GM12878 (cell line): ENCODE results near the gene RERE. TPM values are rescaled to one million over a fixed set of nuclear protein-coding genes. Genes with fewer than 3 reads are reported as not detected.

ENCODE experiments used
- ATAC-seq: fragments of 200-7000 bp; cut with Tn5 transposase; 3 replicates; pipeline ENCODE4 v1.9.1; 2020; ENCODE audit warnings: mild to moderate bottlenecking, moderate library complexity
- BruUV-seq: library from RNA; stranded (reverse); fragments of 400-500 nt; replicated peaks from 2 replicates; lab custom pipeline; 2021; lab: Mats Ljungman, UMichigan
- CTCF ChIA-PET: fragments of 300-600 bp; sonication (Branson Sonifier 250); formaldehyde crosslinking; extraction: SDS; loops from one replicate; lab custom pipeline; 2021; ENCODE audit warnings: inconsistent platforms; lab: Yijun Ruan, JAX
- POLR2A ChIA-PET: fragments of 350-600 bp; formaldehyde crosslinking; extraction: SDS; loops from one replicate; lab custom pipeline; 2021; ENCODE audit warnings: inconsistent platforms; lab: Charles Lee
- RAD21 ChIA-PET: fragments of 300-600 bp; sonication (Branson Sonifier 250); formaldehyde crosslinking; loops from one replicate; lab custom pipeline; 2023; ENCODE audit warnings: antibody characterized with exemption; ENCODE audit not compliant: unreplicated experiment; lab: Charles Lee
- SMC1A ChIA-PET: fragments of 300-600 bp; sonication (Branson Sonifier 250); formaldehyde crosslinking; loops from one replicate; lab custom pipeline; 2023; ENCODE audit not compliant: unreplicated experiment, uncharacterized antibody; lab: Charles Lee
- DNase-seq: peaks from one replicate; pipeline ENCODE4 v3.0.0-alpha.2; 2011; ENCODE audit warnings: low read depth, low spot score
- FAIRE-seq: peaks from 3 replicates; lab custom pipeline; 2011; peaks lifted over from hg19 to GRCh38; lab: Jason Lieb, UNC
- H2AFZ ChIP-seq: 2 replicates; pipeline ENCODE4 v1.6.0; 2011; ENCODE audit warnings: low read depth, low read length, control low read depth; ENCODE audit not compliant: control insufficient read depth
- H3K27ac ChIP-seq: 2 replicates; pipeline ENCODE4 v1.5.1; 2011; ENCODE audit warnings: control low read depth; ENCODE audit not compliant: control insufficient read depth, insufficient read depth
- H3K27me3 ChIP-seq, 2 experiments: replicated peaks in 1 of 2; 2 replicates each; pipeline versions ENCODE4 v1.6.0 to v1.6.1; 2011; ENCODE audit warnings: low read length in 1 of 2; ENCODE audit not compliant: control insufficient read depth in 2 of 2, insufficient read depth in 2 of 2
- H3K36me3 ChIP-seq, 2 experiments: 2 replicates each; pipeline ENCODE4 v1.5.1; 2011; ENCODE audit warnings: low read length in 1 of 2; ENCODE audit not compliant: control insufficient read depth in 2 of 2, insufficient read depth in 2 of 2
- H3K4me1 ChIP-seq: 2 replicates; pipeline ENCODE4 v1.6.1; 2011; ENCODE audit warnings: mild to moderate bottlenecking, low read length, moderate library complexity, mixed read lengths; ENCODE audit not compliant: control insufficient read depth, insufficient read depth
- H3K4me2 ChIP-seq: 2 replicates; pipeline ENCODE4 v1.6.0; 2011; ENCODE audit warnings: control low read depth; ENCODE audit not compliant: control insufficient read depth, insufficient read depth
- H3K4me3 ChIP-seq: fragments of 200-600 bp; sonication (generic); 2 replicates; pipeline ENCODE4 v1.5.1; 2016
- H3K79me2 ChIP-seq: 2 replicates; pipeline ENCODE4 v1.6.0; 2011; ENCODE audit warnings: low read length; ENCODE audit not compliant: control insufficient read depth, insufficient read depth
- H3K9ac ChIP-seq: 2 replicates; pipeline ENCODE4 v1.8.0; 2011; ENCODE audit warnings: low read length, control low read depth, mixed read lengths; ENCODE audit not compliant: control insufficient read depth, insufficient read depth
- H3K9me3 ChIP-seq: replicated peaks from 3 replicates; pipeline ENCODE4 v1.5.1; 2011; ENCODE audit warnings: mild to moderate bottlenecking, low read length; ENCODE audit not compliant: control insufficient read depth, insufficient read depth
- H4K20me1 ChIP-seq: 2 replicates; pipeline ENCODE4 v1.6.0; 2011; ENCODE audit not compliant: control insufficient read depth, insufficient read depth
- FOS ChIP-seq: IDR thresholded peaks from 3 replicates; pipeline ENCODE4 v1.6.1; 2011; ENCODE audit warnings: borderline replicate concordance; ENCODE audit not compliant: insufficient read length; ENCODE audit errors: extremely low read depth
- GATAD2B ChIP-seq: fragments of 450-650 bp; conservative IDR thresholded peaks from 2 replicates; pipeline ENCODE4 v1.6.1; 2017; ENCODE audit warnings: low read depth, mild to moderate bottlenecking, moderate library complexity
- RELA ChIP-seq: fragments of 450-650 bp; IDR thresholded peaks from 2 replicates; pipeline ENCODE4 v1.8.0; 2014; ENCODE audit warnings: borderline replicate concordance; ENCODE audit not compliant: partially characterized antibody
- SUZ12 ChIP-seq: fragments of 200-600 bp; sonication (generic); IDR thresholded peaks from one replicate; pipeline ENCODE4 v1.6.1; 2018; ENCODE audit warnings: antibody characterized with exemption, mild to moderate bottlenecking; ENCODE audit not compliant: unreplicated experiment
- WGBS: methylation state at CpG from one replicate; pipeline ENCODE4 v1.1.6; 2016; ENCODE audit warnings: low lambda C conversion rate; ENCODE audit not compliant: insufficient replicate concordance, insufficient coverage; ENCODE audit errors: missing lambda C conversion rate; 5-methylcytosine and 5-hydroxymethylcytosine counted together
- in situ Hi-C: fragments of 300-500 bp; cut with MboI; formaldehyde crosslinking; loops from 9 replicates; pipeline ENCODE4 v1.14.3; 2018; ENCODE audit warnings: mixed read lengths
- intact Hi-C: fragments of 100-400 bp; cut with micrococcal nuclease; formaldehyde crosslinking; loops from one replicate; pipeline ENCODE4 v1.14.2; 2022; ENCODE audit not compliant: unreplicated experiment
- polyA plus RNA-seq, 11 experiments: library from polyadenylated mRNA; depleted of rRNA in 4 of 11; unstranded in 6 of 11; stranded (reverse) in 5 of 11; fragments of >200 nt; fragmentation: Nextera tagmentation in 4 of 11; fragmentation: Illumina TruSeq in 1 of 11; extraction: Ambion mirVana in 4 of 11; extraction: Trizol in 1 of 11; gene quantifications; 1 replicate in 1 of 11; 2 replicates in 10 of 11; pipeline versions ENCODE4 v1.2.1 to v1.2.3, GENCODE V29; 2011 to 2016; ENCODE audit warnings: inconsistent platforms in 2 of 11, missing spikeins in 2 of 11, low read depth in 1 of 11
- total RNA-seq, 4 experiments: library from RNA; depleted of rRNA in 3 of 4; stranded (reverse); fragments of >200 nt in 3 of 4; fragmentation: Illumina TruSeq in 1 of 4; extraction: Trizol in 1 of 4; gene quantifications; 2 replicates each; pipeline versions ENCODE4 v1.2.1 to v1.2.3, GENCODE V29; 2013 to 2021

RERE gene
- total and polyA plus RNA-seq, 10 of the 15 experiments (the other 5 are each of a cell fraction or from before 2014, with no cell fraction given), result 5.2 to 60.5 (median 20.2) TPM

DNA sequence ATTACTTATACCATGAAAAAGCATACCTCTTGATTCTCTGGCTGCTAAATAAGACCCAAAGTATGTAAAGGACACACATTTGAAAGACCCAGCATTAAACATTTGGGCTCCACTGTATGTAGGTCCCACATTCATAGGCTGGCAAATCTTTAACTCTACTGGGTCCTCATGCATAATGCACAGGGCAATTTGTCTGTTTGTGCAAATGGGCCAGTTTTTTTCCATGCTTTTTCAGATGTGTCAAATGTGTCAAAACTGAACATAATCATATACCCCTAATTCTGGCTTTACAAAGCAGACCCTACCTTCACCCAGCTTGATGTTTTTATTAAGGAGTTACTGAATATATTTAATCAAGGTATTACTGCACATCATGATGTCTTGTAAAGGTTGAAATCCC lies 63.7 kb downstream of the RERE start:
- ChIA-PET CTCF (interaction anchor here (0.6 to 1.2 kb wide), 2 partner anchors 9 to 67 kb away, joined by 3 read pairs; no protein-coding TSS in a partner anchor), RAD21 (no interaction called here), SMC1A (interaction anchor here (0.8 to 2.0 kb wide), 4 partner anchors 9 to 91 kb away, joined by 3 to 5 read pairs (median 4); no protein-coding TSS in a partner anchor), POLR2A (no interaction called here)
- Histone ChIP-seq H4K20me1 (no peaks in the 10 kb centered on the region), H3K4me2 (no peak overlapping the region), H3K27me3 (no peaks in the 10 kb centered on the region), H3K9ac (no peak overlapping the region), H3K4me3 (no peak overlapping the region), H3K36me3 (no peaks in the 10 kb centered on the region), H3K9me3 (no peaks in the 10 kb centered on the region; the same call in 2 of the 3 replicates), H3K27ac (no peak overlapping the region), H3K4me1 (no peaks in the 10 kb centered on the region; the same call in 1 of the 2 replicates), H3K79me2 (peaks cover 5% of the 10 kb centered on the region), H2AFZ (no peak overlapping the region)
- no TSS peak for BruUV-seq
- ATAC-seq, result no peak
- no peak for DNase-seq
- intact Hi-C loops (no loop called here), in situ Hi-C loops (no loop called here)
- FAIRE-seq, result no peak
- TF ChIP-seq FOS (no peak), RELA (no peak), SUZ12 (no peak)

DNA sequence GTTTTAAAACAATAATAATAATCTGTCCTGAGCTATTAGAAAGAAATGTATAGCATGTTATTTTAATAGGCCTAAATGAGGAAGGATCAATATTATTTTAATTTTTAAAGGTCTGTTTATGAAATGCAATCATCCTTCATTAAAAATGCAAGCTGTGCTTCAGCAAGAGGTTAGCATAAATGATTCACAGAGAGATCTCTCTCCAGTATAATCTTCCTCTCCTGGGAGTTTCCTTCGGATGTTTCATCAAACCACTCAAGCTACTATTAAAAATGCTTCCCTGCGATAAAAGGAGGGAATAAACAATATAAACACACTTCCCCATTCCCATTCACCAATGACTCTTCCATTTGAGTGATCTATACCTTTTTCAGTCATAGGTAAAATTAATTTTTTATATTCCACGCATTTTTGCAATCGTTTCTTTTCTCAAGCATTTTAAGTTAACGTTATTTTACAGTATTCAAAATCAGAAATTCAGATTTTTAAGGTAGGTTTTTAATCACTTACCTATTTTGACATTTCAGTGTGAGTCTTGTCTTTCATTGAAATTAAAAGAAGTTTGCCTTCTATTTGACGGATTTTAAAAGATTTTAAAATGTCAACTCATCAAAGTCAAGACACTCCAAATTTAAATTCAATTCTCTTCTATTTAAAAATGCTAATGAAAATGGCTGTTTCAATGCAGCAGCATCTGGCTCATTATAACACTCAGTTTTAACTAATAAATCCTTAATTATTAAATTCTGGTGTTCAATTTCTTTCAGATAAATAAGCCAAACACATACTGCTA lies 64.3 kb downstream of the RERE start:
- no peaks in the 10 kb centered on the region; the same call in 1 of the 2 replicates for H3K4me1 ChIP-seq
- no peaks in the 10 kb centered on the region for H3K9me3 ChIP-seq
- TF ChIP-seq GATAD2B, result no peak
- TF ChIP-seq, all 136 proteins: peak for 0
- POLR2A ChIA-PET, result interaction anchor here (2.5 kb wide), 1 partner anchor 9 kb away, joined by 8 read pairs; no protein-coding TSS in a partner anchor
- SMC1A ChIA-PET, result interaction anchor here (0.8 to 2.0 kb wide), 7 partner anchors 9 to 332 kb away, joined by 3 to 6 read pairs (median 4); no protein-coding TSS in a partner anchor
- H4K20me1 ChIP-seq, result no peaks in the 10 kb centered on the region
- RAD21 ChIA-PET, result interaction anchor here (0.9 to 1.8 kb wide), 2 partner anchors 19 to 95 kb away, joined by 3 to 7 read pairs; no protein-coding TSS in a partner anchor
- no TSS peak for BruUV-seq
- no peak overlapping the region for H3K27ac ChIP-seq
- no peak for ATAC-seq
- no peak overlapping the region for H2AFZ ChIP-seq
- H3K79me2 ChIP-seq, result peaks cover 5% of the 10 kb centered on the region
- in situ Hi-C loops (no loop called here), intact Hi-C loops (no loop called here)
- 87% methylated on average over 6 of the region's 6 CpGs for WGBS
- CTCF ChIA-PET, result interaction anchor here (0.6 to 1.2 kb wide), 4 partner anchors 8 to 68 kb away, joined by 3 to 4 read pairs (median 3); no protein-coding TSS in a partner anchor
- no peak for FAIRE-seq
- H3K4me3 ChIP-seq, result no peak overlapping the region
- H3K27me3 ChIP-seq, result no peaks in the 10 kb centered on the region
- no peak overlapping the region for H3K4me2 ChIP-seq
- no peak overlapping the region for H3K9ac ChIP-seq
- DNase-seq, result no peak
- H3K36me3 ChIP-seq, result no peaks in the 10 kb centered on the region
